GM13976 (cell line): Measurements from ENCODE around the gene FGD4.

Experiments used
- DNase-seq: peaks from one replicate; pipeline ENCODE4 v3.0.0; 2012; ENCODE audit warnings: low spot score
- CTCF ChIP-seq: IDR thresholded peaks from 2 replicates; pipeline ENCODE4 v1.5.1; 2012; ENCODE audit warnings: borderline replicate concordance, mild to moderate bottlenecking; ENCODE audit not compliant: insufficient read depth; ENCODE audit errors: extremely low read depth, missing control alignments, control extremely low read depth
- in situ Hi-C: fragments of 300-500 bp; cut with MboI; formaldehyde crosslinking; loops from one replicate; pipeline ENCODE4 v1.12.0; 2022; ENCODE audit warnings: low sequenced_read_pairs, mixed read lengths, inconsistent platforms; ENCODE audit not compliant: unreplicated experiment

Gene FGD4

DNA sequence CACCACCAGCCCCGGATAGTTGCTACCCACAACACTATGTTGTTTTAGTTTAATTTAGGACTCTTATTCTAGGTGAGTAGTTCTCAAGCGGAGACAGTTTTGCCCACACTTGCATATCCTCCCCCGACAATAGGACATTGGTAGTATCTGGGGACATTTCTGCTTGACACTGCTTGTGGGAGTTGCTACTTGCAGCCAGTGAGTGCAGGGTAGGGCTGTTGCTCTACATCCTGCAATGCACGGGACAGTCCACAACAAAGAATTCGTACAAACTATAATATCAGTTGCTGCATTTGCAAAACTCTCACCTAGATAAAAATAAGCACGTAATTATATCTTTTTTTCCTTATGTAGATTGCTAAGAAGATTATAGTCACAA lies 167.9 kb downstream of the FGD4 start:
- no peak for TF ChIP-seq CTCF
- in situ Hi-C loops = no loop called here
- no peak for DNase-seq

DNA sequence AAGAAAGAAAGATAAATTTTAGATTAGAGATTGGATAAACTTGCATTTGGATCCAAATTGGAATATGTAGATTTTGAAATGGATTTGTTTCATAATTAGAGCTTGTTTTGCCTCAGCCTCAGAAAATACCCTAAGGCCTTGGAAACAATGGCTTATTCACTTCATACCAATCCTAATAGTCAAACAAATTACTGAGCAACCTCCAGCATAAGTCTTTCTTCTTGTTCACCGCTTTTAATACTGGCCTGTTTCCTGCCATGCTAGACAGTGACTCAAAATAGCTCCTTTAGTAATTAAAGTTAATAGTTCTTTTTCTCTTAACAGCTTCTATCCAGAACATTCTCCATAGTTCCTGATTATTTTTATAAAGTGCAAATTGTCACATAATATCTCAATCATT lies 168.9 kb downstream of the FGD4 start:
- in situ Hi-C loops = no loop called here
- no peak for DNase-seq
- TF ChIP-seq CTCF = no peak

GRCh38 chr12:32569259-32569658 lies 169.9 kb downstream of the FGD4 start:
- TF ChIP-seq CTCF = no peak
- in situ Hi-C loops = no loop called here
- no peak for DNase-seq

GRCh38 chr12:32574585-32574984 lies 175.2 kb downstream of the FGD4 start:
- DNase-seq = no peak
- no peak for TF ChIP-seq CTCF
- in situ Hi-C loops = no loop called here

GRCh38 chr12:32577328-32577727 lies 178.0 kb downstream of the FGD4 start:
- DNase-seq = no peak
- no peak for TF ChIP-seq CTCF
- in situ Hi-C loops = no loop called here

GRCh38 chr12:32583534-32583933 lies 184.2 kb downstream of the FGD4 start:
- in situ Hi-C loops = no loop called here
- DNase-seq = no peak
- no peak for TF ChIP-seq CTCF

- no peak for DNase-seq
- no peak for TF ChIP-seq CTCF
- in situ Hi-C loops = no loop called here
These were observed 186.3 kb downstream of the FGD4 start for GRCh38 chr12:32585680-32586079.
